DND-41 (cell line): Measurements from ENCODE around the gene PHACTR1.

Source experiments
- ATAC-seq: fragments of 200-7000 bp; cut with Tn5 transposase; 3 replicates; pipeline ENCODE4 v1.9.1; 2021; ENCODE audit warnings: low read depth; ENCODE audit not compliant: insufficient read depth
- DNase-seq: peaks from one replicate; pipeline ENCODE4 v3.0.0-alpha.2; 2020
- H2AFZ ChIP-seq: 2 replicates; pipeline ENCODE4 v1.6.0; 2012; ENCODE audit warnings: low read depth, low read length
- H3K27ac ChIP-seq: 2 replicates; pipeline ENCODE4 v1.5.1; 2012; ENCODE audit warnings: low read length, inconsistent platforms
- H3K27me3 ChIP-seq: fragments of 200-600 bp; sonication (generic); 2 replicates; pipeline ENCODE4 v1.6.0; 2012; ENCODE audit warnings: low read length, mild to moderate bottlenecking, inconsistent platforms; ENCODE audit not compliant: insufficient read depth, poor library complexity
- H3K36me3 ChIP-seq: 2 replicates; pipeline ENCODE4 v1.5.1; 2012; ENCODE audit warnings: low read length, inconsistent platforms; ENCODE audit not compliant: insufficient read depth
- H3K4me1 ChIP-seq: 2 replicates; pipeline ENCODE4 v1.5.1; 2012; ENCODE audit warnings: mild to moderate bottlenecking, low read length; ENCODE audit not compliant: insufficient read depth
- H3K4me2 ChIP-seq: 2 replicates; pipeline ENCODE4 v1.6.0; 2012; ENCODE audit warnings: mild to moderate bottlenecking, moderate library complexity, low read length, inconsistent platforms; ENCODE audit not compliant: insufficient read depth
- H3K4me3 ChIP-seq, 2 experiments: fragments of 200-600 bp in 1 of 2; shearing (Covaris generic) in 1 of 2; 2 replicates each; pipeline ENCODE4 v1.5.1; 2012 to 2016; ENCODE audit warnings: inconsistent platforms in 2 of 2, low read length in 2 of 2, mild to moderate bottlenecking in 2 of 2, low read depth in 1 of 2, moderate library complexity in 1 of 2
- H3K79me2 ChIP-seq: 2 replicates; pipeline ENCODE4 v1.6.0; 2012; ENCODE audit warnings: low read length, inconsistent platforms; ENCODE audit not compliant: insufficient read depth
- H3K9ac ChIP-seq: 2 replicates; pipeline ENCODE4 v1.6.0; 2012; ENCODE audit warnings: low read depth, mild to moderate bottlenecking, inconsistent platforms, low read length, moderate library complexity
- H3K9me3 ChIP-seq: 2 replicates; pipeline ENCODE4 v1.5.1; 2012; ENCODE audit warnings: low read length, moderate library complexity, mild to moderate bottlenecking, inconsistent platforms; ENCODE audit not compliant: insufficient read depth, severe bottlenecking
- H4K20me1 ChIP-seq: 2 replicates; pipeline ENCODE4 v1.6.0; 2012; ENCODE audit warnings: low read length; ENCODE audit not compliant: insufficient read depth
- EZH2 ChIP-seq: IDR thresholded peaks from 3 replicates; pipeline ENCODE4 v1.6.1; 2012; ENCODE audit warnings: borderline replicate concordance, low read depth, mild to moderate bottlenecking, moderate library complexity, low read length, inconsistent platforms; ENCODE audit not compliant: severe bottlenecking
- TF ChIP-seq, protein P1 (sequence below): IDR thresholded peaks from 2 replicates; pipeline ENCODE4 v1.5.1; 2012; ENCODE audit warnings: borderline replicate concordance, low read length, moderate library complexity, mild to moderate bottlenecking; ENCODE audit not compliant: poor library complexity, severe bottlenecking; ENCODE audit errors: extremely low read depth

The PHACTR1 gene

DNA sequence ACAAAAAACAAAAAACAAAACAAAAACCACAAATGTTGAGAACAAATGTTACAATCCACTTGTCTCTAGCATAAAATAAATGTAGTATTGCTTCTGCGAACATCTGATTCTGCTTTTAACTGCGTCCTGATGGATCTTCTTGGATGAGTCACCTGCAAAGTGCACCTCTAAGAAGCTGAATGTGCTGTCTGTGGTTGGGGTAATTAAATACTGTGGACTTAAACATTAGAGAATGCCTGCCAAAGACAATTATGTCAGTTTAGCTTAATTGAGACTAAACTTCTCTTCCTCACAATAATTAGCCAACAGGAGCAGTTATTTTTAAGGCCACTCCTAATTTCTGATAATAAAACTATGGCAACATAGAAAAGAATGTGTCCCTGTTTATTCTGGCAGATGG is 253.4 kb downstream of the PHACTR1 start:
- peaks cover 6% of the 10 kb centered on the region for H3K27me3 ChIP-seq
- H3K36me3 ChIP-seq, result no peaks in the 10 kb centered on the region
- H3K4me1 ChIP-seq, result no peaks in the 10 kb centered on the region
- no peak overlapping the region for H3K9ac ChIP-seq
- no peaks in the 10 kb centered on the region for H4K20me1 ChIP-seq
- H2AFZ ChIP-seq, result no peak overlapping the region
- no peak for TF ChIP-seq EZH2
- TF ChIP-seq, protein P1, sequence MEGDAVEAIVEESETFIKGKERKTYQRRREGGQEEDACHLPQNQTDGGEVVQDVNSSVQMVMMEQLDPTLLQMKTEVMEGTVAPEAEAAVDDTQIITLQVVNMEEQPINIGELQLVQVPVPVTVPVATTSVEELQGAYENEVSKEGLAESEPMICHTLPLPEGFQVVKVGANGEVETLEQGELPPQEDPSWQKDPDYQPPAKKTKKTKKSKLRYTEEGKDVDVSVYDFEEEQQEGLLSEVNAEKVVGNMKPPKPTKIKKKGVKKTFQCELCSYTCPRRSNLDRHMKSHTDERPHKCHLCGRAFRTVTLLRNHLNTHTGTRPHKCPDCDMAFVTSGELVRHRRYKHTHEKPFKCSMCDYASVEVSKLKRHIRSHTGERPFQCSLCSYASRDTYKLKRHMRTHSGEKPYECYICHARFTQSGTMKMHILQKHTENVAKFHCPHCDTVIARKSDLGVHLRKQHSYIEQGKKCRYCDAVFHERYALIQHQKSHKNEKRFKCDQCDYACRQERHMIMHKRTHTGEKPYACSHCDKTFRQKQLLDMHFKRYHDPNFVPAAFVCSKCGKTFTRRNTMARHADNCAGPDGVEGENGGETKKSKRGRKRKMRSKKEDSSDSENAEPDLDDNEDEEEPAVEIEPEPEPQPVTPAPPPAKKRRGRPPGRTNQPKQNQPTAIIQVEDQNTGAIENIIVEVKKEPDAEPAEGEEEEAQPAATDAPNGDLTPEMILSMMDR, result no peak
- DNase-seq, result no peak
- H3K4me2 ChIP-seq, result no peak overlapping the region
- no peak overlapping the region for H3K27ac ChIP-seq
- H3K9me3 ChIP-seq, result no peaks in the 10 kb centered on the region
- no peak overlapping the region for H3K4me3 ChIP-seq
- ATAC-seq, result no peak
- H3K79me2 ChIP-seq, result no peaks in the 10 kb centered on the region

DNA sequence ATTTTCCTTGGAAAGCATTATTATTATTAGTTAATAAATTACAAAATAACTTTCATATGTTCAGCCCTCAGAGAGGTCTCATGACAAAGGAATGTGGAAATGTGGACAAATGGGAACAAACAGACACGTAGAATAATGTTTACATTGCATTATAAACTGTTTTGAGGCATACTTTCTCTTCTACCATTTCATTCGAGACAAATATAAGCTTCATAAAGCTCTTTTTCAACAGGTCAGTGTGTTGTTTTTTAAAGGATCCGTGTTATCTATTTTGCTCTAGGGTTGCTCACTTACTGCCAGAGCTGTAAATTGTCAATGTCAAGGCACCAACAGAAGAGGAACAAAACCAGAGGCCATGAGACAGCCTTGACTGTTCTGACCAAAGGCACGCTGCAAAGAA is 256.8 kb downstream of the PHACTR1 start:
- no peak overlapping the region for H3K27ac ChIP-seq
- no peak overlapping the region for H3K4me3 ChIP-seq

DNA sequence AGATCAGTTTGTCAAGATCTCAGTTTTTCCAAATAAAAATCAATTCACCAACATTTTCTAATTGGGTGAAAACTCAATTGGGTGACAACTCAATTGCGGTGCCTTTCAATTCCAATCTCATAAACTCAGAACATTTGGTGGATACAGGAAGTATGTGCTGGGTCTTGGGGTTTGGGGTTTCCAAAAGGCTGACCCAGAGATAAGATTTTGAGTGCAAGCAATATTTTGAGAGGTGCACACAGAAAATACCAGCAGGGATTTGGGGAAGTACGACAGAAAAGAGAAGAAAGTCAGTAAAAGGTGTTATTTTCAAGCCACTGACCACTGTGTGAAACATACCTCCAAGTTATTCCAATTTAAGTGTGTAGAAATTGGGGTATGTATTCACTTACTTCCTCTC is 258.0 kb downstream of the PHACTR1 start:
- no peak for ATAC-seq
- no peak for TF ChIP-seq EZH2
- TF ChIP-seq, protein P1, result no peak
- DNase-seq, result no peak

More for the DNA sequence above, 256.8 kb downstream of the PHACTR1 start:
- DNase-seq (no peak), ATAC-seq (no peak)
- H3K27me3 ChIP-seq, result no peaks in the 10 kb centered on the region
- no peak overlapping the region for H2AFZ ChIP-seq
- no peak overlapping the region for H3K4me2 ChIP-seq
- TF ChIP-seq EZH2, result no peak
- TF ChIP-seq, protein P1, result no peak
- no peaks in the 10 kb centered on the region for H4K20me1 ChIP-seq
- no peak overlapping the region for H3K9ac ChIP-seq
- no peaks in the 10 kb centered on the region for H3K79me2 ChIP-seq
- no peaks in the 10 kb centered on the region for H3K36me3 ChIP-seq
- H3K4me1 ChIP-seq, result no peaks in the 10 kb centered on the region
- no peaks in the 10 kb centered on the region for H3K9me3 ChIP-seq

DNA sequence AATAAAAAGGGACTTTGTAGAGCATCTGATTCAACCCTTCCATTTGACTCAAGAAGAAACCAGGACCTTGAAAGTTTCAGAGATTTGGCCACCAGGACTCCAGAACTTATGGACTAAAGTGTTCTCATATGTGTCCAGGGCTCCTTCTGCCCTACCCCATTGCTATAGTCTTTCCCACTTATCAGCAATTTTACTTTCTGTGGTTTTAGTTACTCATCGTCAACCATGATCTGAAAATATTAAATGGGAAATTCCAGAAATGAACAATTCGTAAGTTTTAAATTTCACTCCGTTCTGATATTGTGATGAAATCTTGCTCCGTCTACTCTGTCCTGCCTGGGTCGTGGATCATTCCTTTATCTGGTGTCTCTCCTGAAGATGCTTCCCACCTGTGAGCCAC is 259.8 kb downstream of the PHACTR1 start:
- Histone ChIP-seq H3K27me3 (no peaks in the 10 kb centered on the region), H3K79me2 (no peaks in the 10 kb centered on the region), H3K9ac (no peak overlapping the region), H3K4me3 (no peak overlapping the region), H3K4me2 (no peak overlapping the region), H2AFZ (no peak overlapping the region), H4K20me1 (no peaks in the 10 kb centered on the region), H3K4me1 (no peaks in the 10 kb centered on the region), H3K27ac (no peak overlapping the region), H3K9me3 (no peaks in the 10 kb centered on the region), H3K36me3 (no peaks in the 10 kb centered on the region)
- DNase-seq, result no peak
- no peak for ATAC-seq
- TF ChIP-seq, protein P1, result no peak
- TF ChIP-seq EZH2, result no peak

More for the DNA sequence above, 258.0 kb downstream of the PHACTR1 start:
- Histone ChIP-seq H3K9ac (no peak overlapping the region), H3K27ac (no peak overlapping the region), H3K27me3 (no peaks in the 10 kb centered on the region), H3K4me1 (no peaks in the 10 kb centered on the region), H3K9me3 (no peaks in the 10 kb centered on the region), H3K4me3 (no peak overlapping the region), H3K79me2 (no peaks in the 10 kb centered on the region), H4K20me1 (no peaks in the 10 kb centered on the region), H3K36me3 (no peaks in the 10 kb centered on the region), H3K4me2 (no peak overlapping the region), H2AFZ (no peak overlapping the region)
